GM21515 (cell line): ENCODE results near the gene CFAP410.

Source experiments
- ATAC-seq: cut with Tn5 transposase; IDR thresholded peaks from one replicate; pipeline ENCODE4 v1.9.1; 2021; ENCODE audit not compliant: unreplicated experiment

CFAP410 gene

DNA sequence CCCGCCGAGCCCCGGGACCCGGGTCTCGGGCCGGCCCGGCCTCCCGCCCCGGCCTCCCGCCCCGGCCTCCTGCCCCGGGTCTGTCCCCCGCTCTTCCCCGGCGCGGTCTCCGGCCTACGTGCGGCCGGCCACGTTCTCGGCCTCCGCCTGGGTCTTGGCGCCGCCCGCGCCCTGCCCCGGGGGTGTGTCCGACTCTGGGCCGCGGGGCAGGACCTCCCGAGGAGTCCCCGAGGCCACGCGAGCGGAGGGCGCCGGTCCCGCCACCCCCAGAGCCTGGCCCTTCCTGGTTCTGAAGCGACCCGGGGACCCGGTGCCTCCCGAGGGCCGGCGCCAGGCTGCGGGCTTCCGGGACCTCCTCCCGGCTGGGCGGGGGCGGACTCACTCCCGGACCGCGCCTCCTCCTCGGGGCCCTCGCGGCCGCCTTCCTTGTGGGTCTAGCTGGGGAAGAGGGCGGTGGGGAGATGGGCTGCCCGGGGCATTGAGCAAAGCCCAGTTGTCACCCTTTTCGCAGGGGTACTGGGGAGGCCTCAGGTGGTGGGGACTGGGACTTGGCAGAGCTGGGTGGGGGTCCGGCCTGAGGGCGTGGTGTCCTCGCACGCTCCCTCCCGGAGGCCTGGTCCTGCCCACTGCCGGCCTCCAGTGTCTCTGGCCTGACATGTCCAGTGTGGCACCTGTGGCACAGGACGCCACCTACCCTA lies 38.8 kb downstream of the CFAP410 start:
- ATAC-seq = peak; percentile 28

DNA sequence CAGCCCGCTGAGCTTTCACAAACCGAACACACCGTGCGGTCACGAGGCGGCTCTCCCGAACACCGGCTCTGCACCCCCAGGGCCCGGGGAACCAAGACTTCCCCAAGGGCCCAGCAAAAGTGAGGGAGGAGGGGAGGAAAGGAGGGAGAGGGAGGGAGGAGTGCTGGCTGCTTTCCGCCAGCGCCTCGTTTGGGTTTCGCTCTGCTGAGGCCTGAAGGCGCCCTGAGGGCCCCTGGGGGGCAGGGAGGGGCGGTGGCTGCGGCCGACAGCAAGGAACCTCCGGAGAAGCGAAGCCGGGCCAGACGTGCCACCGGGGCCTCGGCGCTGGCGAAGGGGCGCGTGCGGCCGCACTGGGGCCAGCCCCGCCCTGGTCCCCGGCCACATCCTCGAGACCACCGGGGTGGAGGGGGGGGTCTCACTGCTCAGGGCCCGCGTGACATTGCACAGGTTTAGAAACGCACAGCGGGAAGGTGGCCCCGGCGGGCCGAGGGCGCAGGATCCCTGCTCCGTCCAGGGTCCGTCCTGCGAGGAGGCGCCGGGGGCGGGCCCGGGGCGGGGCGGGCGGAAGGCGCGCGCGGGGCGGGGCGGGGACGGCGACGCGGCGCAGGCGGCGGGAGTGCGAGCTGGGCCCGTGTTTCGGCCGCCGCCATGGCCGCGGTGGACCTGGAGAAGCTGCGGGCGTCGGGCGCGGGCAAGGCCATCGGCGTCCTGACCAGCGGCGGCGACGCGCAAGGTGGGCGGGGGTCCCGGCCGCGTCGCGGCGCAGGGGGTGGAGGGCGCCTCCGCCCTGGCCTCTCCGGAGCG lies 39.5 kb downstream of the CFAP410 start, which contains the start of gene PFKL:
TSS of gene PFKL (plus strand) at position 596 of the 804 bp plus-strand sequence. CDS start at position 649, 53 bp downstream.
- peak; percentile 48 for ATAC-seq

DNA sequence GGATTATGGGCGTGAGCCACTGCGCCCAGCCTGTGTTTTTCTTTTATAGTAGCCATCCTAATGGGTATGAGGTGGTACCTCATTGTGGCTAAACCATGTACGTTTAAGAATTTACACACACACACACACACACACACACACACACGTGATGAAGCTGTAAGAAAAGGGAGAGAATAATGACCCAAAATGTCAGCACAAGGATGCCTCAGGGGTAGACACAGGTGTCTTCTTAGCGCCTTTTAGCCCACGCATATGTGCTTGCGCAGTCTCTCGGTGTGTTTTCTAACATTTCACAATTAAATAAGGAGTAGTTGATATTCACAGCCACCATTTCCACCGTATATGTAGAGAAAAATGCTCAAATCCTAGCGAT lies 40.1 kb downstream of the CFAP410 start:
- no peak for ATAC-seq

DNA sequence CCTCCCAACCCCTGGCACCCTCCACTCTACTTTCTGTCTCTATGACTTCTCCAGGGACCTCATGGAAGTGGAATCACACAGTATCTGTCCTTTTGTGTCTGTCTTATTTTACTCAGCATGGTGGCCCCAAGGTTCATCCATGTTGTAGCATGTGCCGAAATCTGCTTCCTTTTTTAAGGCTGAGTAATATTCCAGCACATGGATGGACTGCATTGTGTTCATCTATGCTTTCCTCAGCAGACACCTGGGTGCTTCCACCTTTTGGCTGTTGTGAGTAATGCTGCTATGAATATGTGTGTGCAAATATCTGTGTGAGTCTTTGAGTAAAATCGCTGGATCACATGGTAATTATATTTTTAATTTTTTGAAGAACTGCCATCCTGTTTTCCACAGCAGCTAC lies 40.9 kb downstream of the CFAP410 start:
- no peak for ATAC-seq

DNA sequence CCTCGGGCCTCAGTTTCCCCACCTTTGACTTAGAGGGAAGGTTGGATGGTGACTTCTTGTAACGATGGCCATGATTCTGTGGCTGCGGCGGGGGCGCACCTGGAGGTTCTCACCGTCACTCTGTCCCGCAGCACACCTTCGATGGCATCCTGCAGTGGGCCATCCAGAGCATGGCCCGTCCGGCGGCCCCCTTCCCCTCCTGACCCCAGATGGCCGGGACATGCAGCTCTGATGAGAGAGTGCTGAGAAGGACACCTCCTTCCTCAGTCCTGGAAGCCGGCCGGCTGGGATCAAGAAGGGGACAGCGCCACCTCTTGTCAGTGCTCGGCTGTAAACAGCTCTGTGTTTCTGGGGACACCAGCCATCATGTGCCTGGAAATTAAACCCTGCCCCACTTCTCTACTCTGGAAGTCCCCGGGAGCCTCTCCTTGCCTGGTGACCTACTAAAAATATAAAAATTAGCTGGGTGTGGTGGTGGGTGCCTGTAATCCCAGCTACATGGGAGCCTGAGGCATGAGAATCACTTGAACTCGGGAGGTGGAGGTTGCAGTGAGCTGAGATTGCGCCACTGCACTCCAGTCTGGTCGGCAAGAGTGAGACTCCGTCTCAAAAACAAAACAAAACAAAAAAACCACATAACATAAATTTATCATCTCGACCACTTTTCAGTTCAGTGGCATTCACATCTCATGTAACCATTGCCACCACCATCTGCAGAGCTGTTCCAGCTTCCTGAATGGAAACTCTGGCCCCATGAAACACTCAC lies 41.5 kb downstream of the CFAP410 start:
- no peak for ATAC-seq

DNA sequence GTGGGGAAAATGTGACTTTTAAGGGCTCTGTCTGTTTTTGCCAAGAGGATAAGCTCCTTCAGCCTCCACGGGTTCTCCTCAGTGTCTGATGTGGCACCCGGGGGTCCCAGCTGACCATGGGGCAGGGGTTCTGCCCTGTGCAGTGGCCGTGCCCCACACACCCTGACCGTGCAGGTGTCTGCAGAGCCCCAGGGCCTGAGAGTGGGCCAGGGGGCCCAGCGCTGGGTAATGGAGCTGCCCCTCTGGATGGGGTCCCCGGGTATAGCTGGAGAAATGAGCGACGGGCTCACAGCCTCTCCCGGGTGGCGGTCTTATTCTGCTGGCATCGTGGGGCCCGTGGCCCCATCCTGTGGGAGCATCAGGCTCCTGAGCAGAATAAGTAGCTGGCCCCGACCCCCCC lies 42.3 kb downstream of the CFAP410 start:
- no peak for ATAC-seq

DNA sequence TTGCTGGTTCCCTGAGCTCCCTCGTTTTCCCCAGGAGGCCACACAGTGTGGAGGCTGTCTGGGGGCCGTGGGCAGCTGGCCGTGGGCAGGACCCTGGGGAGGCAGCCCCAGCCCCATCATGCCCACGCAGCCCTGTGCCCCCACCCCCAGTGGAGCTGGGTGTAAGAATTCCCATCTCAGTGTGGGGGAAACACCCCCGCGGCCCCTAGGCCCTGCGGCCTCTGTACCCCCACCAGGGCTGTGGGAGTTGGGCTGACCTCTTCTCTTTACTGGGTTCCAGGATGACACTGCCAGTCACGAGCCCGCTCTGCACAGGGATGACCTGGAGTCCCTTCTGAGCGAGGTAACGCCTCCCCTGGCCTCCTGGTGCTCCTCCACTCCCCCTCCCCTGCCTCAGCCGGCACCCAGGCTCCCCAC lies 43.1 kb downstream of the CFAP410 start:
- ATAC-seq = no peak

DNA sequence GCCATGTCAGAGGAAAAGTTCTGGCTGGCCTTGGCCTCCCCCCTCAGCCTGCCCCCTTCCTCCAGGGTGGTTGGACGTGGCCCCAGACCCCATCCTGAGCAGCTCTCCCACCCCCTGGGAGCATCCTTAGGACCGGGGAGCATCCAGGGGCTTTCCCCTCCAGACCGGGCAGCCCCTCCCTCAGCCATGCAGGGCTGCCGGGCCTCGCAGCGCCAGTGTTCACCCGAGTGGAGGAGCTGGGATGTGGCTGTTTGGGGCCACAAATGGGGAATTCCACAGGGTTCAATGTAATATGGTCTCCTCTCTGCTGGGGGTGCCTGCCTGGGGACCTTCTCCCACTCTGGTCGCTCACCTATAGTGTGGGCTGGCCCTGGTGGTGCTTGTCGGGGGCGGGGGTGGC lies 43.5 kb downstream of the CFAP410 start:
- no peak for ATAC-seq

DNA sequence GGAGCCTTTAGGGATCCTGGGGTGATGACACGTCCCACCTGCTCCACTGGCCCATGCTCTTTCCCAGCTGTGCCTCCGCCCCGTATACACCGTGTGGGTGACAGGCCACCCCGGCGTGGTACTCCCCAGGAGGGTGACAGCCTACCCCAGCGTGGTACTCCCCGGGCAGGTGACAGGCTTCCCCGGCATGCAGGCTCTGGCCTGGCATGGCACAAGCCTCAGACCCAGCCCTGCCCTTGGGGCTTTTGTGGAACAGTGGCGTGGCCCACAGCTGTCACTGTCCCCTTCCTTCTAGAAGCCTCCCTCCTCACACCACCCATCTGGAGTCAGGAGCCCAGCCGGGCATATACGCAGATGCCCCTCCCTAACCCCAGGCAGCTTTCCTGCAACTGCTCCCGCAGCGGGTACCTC lies 44.0 kb downstream of the CFAP410 start:
- ATAC-seq = no peak

DNA sequence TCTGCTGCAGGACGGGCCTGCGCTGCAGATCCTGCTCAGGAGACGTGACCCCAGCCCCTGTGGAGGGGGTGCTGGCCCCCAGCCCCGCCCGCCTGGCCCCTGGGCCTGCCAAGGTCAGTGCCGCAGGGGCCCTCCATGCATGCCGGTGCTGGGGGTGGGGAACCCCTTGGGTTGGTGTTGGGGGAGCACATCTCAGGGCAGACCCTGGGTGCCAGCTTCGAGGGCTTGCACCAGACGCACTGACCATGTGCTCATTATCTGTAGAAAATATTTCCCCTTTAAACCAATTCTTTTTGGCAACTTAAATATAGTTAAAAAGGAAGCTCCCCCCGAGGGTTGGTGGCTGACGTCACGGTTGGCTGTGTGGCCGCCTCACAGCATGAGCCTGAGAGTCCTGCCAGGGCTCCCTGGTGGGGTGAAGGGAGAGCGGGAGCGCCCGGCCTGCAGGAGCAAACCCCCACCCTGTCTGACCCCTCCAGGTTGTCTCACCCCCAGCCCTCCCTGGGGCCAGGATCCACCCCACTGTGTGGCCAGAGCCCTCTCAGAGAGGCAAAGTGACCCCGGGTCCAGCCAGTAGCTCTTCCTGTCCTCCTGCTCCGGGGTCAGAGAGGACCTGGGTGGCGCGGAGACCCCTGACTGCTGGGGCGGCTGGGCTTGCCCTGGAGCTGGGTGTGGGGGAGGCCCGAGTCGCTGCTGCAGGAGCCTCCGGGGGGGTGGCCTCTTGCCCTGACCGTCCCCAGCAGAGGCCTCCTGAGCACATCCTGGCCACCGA lies 44.6 kb downstream of the CFAP410 start:
- no peak for ATAC-seq

DNA sequence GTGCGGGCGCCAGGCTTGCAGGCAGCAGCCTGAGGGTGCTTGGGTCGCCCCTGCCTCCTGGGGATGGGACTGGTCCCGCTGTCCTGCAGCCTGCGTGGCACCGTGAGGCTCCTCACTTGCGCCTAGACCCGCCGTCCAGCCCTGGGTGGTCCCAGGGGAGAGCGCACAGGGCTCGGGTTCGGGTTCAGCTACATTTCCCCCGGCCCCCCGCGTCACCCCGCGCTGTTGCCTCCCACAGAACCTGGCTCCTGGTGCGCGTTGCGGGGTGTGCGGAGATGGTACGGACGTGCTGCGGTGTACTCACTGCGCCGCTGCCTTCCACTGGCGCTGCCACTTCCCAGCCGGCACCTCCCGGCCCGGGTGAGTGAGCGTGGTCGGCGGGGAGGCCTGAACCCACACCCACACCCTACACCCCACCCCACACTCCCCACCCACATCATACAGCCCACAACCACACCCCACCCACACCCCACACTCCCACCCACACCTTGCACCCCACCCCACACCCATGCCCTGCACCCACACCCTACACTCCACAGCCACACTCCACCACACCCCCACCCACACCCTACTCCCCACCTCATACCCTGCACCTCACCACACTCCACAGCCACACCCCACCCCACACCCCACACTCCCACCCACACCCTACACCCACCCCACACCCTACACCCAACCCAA lies 45.5 kb downstream of the CFAP410 start:
- ATAC-seq = no peak

DNA sequence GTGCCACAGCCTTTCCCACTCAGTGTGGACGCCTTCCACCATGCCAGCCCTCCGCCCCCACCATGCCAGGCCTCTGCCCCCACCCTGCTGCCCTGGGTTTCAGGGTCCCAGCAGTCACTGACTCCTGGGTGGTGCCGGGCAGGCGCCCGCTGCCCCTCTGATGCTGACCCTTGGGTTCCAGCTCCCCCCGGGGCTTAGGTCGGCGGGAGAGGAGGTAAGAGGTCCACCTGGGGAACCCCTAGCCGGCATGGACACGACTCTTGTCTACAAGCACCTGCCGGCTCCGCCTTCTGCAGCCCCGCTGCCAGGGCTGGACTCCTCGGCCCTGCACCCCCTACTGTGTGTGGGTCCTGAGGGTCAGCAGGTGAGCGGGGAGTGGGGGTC lies 46.4 kb downstream of the CFAP410 start:
- ATAC-seq = no peak

DNA sequence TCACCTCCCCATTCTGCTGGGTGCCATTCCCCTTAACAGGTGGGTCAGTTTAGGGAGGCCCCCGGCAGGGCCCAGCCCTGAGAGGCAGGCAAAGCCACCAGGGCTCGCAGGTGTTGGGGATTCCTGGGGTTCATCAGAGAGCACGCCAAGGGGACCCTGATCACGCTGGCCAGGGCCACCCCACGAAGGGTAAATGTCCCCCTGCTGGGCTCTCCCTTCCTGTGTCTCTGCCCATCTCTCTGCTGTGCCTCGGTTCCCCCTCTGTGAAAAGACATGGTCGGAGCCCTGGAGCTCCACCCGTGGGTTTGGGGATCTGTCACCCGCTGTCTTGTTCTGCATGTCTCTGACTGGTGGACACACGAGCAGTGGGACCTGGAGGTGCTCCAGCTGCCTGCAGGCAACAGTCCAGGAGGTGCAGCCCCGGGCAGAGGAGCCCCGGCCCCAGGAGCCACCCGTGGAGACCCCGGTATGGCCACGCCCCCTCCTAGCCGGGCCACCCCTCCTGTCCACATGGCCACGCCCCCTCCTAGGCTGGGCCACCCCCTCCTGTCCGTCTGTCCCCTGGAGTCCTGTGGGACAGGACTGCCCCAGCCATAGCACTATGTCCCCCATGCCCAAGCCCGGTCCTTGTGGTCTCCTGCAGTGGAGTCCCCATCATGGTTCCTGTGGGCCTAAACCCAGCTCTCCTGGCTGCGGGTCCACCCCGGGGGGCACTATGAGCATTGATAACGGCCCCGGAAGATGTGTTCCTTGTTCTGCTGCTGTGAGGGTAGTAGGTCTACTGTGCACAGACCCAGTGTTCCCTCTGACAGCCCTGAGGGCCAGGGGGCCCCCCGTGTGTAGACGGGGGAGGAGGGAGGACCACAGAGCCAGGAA lies 47.0 kb downstream of the CFAP410 start:
- ATAC-seq = no peak

DNA sequence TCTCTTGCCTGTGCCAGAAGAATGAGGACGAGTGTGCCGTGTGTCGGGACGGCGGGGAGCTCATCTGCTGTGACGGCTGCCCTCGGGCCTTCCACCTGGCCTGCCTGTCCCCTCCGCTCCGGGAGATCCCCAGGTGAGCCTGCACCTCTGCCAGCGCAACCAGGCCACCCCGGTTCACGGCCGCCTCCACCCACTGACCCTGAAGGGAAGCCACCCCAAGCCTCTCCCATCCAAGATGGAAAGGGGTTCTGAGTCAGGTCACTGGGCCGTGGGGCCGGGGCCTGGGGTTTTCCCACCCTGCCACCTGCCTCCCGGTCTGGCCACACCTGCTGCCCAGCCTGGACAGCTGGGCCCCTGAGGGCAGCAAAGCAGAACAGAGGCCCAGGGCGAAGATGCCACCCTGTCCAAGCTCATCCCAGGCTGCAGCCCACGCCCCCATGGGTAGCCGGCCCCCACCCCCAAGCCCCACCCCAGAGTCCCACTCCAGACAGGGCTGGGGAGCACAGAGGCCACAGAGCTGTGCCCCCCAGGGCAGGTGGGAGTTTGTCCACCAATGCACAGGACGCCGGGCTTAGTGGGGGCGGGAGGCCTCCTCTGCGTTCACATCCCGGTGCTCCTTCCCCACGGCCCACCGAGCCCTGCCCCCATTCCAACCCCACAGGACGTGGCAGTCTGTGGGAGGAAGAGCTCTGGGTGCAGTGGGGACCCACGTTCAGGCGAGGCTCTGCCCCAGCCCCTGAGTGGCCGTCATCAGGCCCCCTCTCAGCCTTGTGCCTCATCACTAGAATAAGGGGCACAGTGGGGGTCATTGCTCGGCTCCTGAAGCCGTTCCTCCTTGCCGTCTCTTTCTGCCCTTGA lies 47.9 kb downstream of the CFAP410 start:
- ATAC-seq = no peak

DNA sequence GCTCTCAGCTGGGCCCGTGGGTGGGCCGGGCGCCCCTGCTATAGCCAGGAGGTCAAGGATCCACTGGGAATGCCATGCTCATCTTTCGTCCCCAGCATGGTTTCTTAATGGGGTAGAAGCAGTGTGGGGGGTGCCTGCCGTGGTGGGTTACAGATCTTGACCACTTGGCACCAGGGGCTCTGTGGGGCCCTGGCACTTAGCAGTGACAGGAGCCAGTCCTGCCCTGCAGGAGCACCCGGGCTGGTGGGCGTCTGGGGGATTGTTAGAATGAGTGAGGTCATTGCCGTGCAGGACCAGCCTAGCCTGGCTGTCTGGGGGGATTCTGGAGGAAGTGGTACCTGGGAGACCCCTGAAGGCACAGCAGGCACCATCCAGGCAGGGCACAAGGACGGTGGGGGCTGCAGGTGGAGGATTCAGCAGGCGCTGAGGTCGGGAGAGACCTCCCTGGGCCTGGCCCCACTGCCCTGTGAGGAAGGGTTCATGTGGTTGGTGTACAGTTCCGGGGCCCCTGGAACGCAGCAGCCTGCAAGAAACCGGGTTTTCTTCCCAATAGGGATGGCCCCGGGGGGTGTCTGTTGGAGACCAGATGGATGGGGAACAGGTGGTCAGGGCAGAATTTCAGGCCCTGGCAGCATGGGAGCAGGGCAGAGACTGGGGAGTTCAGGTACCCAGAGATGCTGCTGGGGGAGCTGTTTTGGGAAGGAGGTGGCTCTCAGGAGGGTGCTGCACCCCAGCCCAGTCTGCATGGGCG lies 48.7 kb downstream of the CFAP410 start:
- ATAC-seq = no peak

DNA sequence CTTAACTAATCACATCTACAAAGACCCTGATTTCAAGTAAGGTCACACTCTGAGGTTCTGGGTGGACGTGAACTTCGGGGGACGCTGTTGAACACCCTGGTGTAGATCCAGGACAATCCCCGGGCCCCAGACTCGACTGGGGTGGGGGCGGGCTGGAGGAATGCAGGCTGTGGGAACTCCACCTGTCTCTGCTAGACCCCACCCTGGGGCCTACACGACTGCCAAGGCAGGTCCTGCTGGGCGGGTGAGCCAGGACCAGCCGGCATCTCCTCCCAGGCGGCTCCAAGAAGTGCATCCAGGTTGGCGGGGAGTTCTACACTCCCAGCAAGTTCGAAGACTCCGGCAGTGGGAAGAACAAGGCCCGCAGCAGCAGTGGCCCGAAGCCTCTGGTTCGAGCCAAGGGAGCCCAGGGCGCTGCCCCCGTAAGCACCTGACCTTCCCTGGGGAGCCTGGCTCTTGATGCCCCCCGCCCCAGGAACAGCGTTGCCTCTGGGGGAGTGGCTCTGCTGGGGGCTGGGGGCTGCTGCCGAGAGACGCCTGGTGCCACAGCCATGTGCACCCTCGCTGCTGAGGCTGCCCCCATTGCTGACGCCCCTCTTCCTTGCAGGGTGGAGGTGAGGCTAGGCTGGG lies 49.7 kb downstream of the CFAP410 start:
- no peak for ATAC-seq
